ENCODE measurements around the gene ACP5. TPM values are rescaled to one million over a fixed set of nuclear protein-coding genes. Genes with fewer than 3 reads are reported as not detected.
A peak's percentile ranks its signal among the peaks of the same experiment; 100 is the strongest.

ACP5 gene
- total RNA-seq, 1 experiment from 2014 or later = 0.85 TPM

GRCh38 chr19:11540645-11541044 lies 36.8 kb downstream of the ACP5 start:
- in situ Hi-C loops (cut with HindIII; ENCODE audit: low pct_unique_long_range_greater_than_20kb, low sequenced_read_pairs) = no loop called here
- CTCF ChIA-PET = no interaction called here

GRCh38 chr19:11539495-11540365 lies 37.7 kb downstream of the ACP5 start:
- Histone ChIP-seq H3K36me3 (ENCODE audit: control insufficient read depth, insufficient read depth, low read length) (no peaks in the 10 kb centered on the region), H3K27ac (ENCODE audit: low read length) (no peak overlapping the region), H3K9me3 (ENCODE audit: control insufficient read depth, insufficient read depth, low read depth, low read length) (no peaks in the 10 kb centered on the region), H3K27me3 (ENCODE audit: control insufficient read depth, insufficient read depth, low read length) (no peaks in the 10 kb centered on the region), H3K4me1 (ENCODE audit: control insufficient read depth, insufficient read depth, low read length) (no peaks in the 10 kb centered on the region; the same call in none of the 2 replicates), H3K4me3 (ENCODE audit: low read depth in 2 of 2, low read length in 2 of 2) (peak overlapping the region in 1 of 2 experiments; percentile 18; a peak in 1 of 4 replicates)
- peak; percentile 60; the same call in 1 of the 2 replicates for ATAC-seq
- intact Hi-C loops (cut with micrococcal nuclease; ENCODE audit: unreplicated experiment) = no loop called here
- ChIA-PET CTCF (no interaction called here), POLR2A (no interaction called here)
- TF ChIP-seq SIN3A (IDR thresholded peaks at IDR 0.05; ENCODE audit: borderline replicate concordance, insufficient read depth, low read depth, low read length) (no peak), POLR2AphosphoS5 (IDR thresholded peaks at IDR 0.05; ENCODE audit: low read depth, low read length) (no peak), CTCF (IDR thresholded peaks at IDR 0.05) (no peak), REST (IDR thresholded peaks at IDR 0.05; ENCODE audit: insufficient read depth in 1 of 2, low read depth in 2 of 2, low read length in 1 of 2) (no peak), TCF7L2 (IDR thresholded peaks at IDR 0.05; ENCODE audit: low read depth, low read length) (no peak)
- BruUV-seq (replicated peaks) = no TSS peak
- DNase-seq (ENCODE audit: low read depth, low spot score) = no peak
- in situ Hi-C loops (cut with HindIII; ENCODE audit: low pct_unique_long_range_greater_than_20kb, low sequenced_read_pairs) = no loop called here

More at GRCh38 chr19:11540645-11541044, 36.8 kb downstream of the ACP5 start:
- Histone ChIP-seq H3K27me3 (ENCODE audit: control insufficient read depth, insufficient read depth, low read length) (no peaks in the 10 kb centered on the region), H3K27ac (ENCODE audit: low read length) (no peak overlapping the region), H3K9me3 (ENCODE audit: control insufficient read depth, insufficient read depth, low read depth, low read length) (no peaks in the 10 kb centered on the region), H3K4me1 (ENCODE audit: control insufficient read depth, insufficient read depth, low read length) (no peaks in the 10 kb centered on the region; the same call in none of the 2 replicates), H3K4me3 (ENCODE audit: low read depth in 2 of 2, low read length in 2 of 2) (no peak overlapping the region), H3K36me3 (ENCODE audit: control insufficient read depth, insufficient read depth, low read length) (no peaks in the 10 kb centered on the region)
- intact Hi-C loops (cut with micrococcal nuclease; ENCODE audit: unreplicated experiment) = no loop called here
- no TSS peak for BruUV-seq (replicated peaks)
- POLR2A ChIA-PET = no interaction called here
- no peak for DNase-seq (ENCODE audit: low read depth, low spot score)
- ATAC-seq = no peak
- TF ChIP-seq SIN3A (IDR thresholded peaks at IDR 0.05; ENCODE audit: borderline replicate concordance, insufficient read depth, low read depth, low read length) (no peak), TCF7L2 (IDR thresholded peaks at IDR 0.05; ENCODE audit: low read depth, low read length) (no peak), POLR2AphosphoS5 (IDR thresholded peaks at IDR 0.05; ENCODE audit: low read depth, low read length) (no peak)

All from Panc1 (cell line).